HG03354 (cell line): Measurements from ENCODE around the gene FIGNL2.
"Not testable (repeated sequence)": the region's sequence is repeated elsewhere in the genome, so short reads cannot be mapped to it uniquely, and the experiment has no call there.

Experiments
- ATAC-seq: cut with Tn5 transposase; IDR thresholded peaks from one replicate; pipeline ENCODE4 v1.9.1; 2021; ENCODE audit warnings: mild to moderate bottlenecking; ENCODE audit not compliant: unreplicated experiment, poor library complexity, severe bottlenecking

Gene FIGNL2, protein sequence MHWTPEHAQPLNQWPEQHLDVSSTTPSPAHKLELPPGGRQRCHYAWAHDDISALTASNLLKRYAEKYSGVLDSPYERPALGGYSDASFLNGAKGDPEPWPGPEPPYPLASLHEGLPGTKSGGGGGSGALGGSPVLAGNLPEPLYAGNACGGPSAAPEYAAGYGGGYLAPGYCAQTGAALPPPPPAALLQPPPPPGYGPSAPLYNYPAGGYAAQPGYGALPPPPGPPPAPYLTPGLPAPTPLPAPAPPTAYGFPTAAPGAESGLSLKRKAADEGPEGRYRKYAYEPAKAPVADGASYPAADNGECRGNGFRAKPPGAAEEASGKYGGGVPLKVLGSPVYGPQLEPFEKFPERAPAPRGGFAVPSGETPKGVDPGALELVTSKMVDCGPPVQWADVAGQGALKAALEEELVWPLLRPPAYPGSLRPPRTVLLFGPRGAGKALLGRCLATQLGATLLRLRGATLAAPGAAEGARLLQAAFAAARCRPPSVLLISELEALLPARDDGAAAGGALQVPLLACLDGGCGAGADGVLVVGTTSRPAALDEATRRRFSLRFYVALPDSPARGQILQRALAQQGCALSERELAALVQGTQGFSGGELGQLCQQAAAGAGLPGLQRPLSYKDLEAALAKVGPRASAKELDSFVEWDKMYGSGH

GRCh38 chr12:51848326-51848727, at the start of gene FIGNL2:
FIGNL2 (minus strand) TSS chr12:51848718; CDS start chr12:51822413, 26,305 bp downstream.
- ATAC-seq: no peak

GRCh38 chr12:51897181-51897580, 48.7 kb upstream of the FIGNL2 start:
- no peak for ATAC-seq

- ATAC-seq: no peak
These were observed 47.7 kb upstream of the FIGNL2 start for GRCh38 chr12:51896236-51896635.

DNA sequence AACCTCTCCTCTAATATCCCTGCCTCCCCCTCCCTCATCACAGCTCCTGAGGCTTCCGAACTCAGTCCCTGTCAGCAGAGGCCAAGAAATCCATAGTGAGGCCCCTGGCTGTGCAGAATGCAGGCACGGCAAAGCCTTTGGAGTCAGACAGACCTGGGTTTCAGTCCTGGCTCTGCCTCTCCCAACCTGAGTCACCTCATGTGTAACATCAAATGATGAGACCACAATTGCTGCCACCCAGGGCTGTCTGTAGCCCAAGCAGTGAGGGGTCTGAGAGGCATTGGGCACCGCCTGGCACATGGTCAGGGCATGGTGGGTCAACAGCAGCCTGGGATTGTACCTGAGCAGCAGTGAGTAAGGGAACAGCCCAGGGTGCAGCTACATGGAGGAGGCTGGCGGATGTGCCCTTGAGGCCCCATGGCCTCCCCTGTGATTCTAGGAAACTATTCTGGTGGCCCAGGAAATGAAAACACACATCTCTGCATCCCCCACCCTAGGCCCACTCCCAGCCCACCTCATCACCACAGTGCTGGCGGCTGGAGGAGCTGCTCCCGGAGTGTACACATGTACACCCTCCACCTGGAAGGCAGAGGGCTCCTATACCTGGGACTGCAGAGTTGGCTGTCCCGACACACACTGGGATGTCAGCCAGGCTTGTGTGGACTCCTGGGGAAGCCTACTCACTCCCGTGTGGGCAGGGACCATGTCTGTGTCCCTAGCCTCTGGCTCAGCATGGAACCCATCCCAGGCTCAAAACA, 47.0 kb upstream of the FIGNL2 start:
- no peak for ATAC-seq

GRCh38 chr12:51893786-51894185, 45.3 kb upstream of the FIGNL2 start:
- no peak for ATAC-seq

DNA sequence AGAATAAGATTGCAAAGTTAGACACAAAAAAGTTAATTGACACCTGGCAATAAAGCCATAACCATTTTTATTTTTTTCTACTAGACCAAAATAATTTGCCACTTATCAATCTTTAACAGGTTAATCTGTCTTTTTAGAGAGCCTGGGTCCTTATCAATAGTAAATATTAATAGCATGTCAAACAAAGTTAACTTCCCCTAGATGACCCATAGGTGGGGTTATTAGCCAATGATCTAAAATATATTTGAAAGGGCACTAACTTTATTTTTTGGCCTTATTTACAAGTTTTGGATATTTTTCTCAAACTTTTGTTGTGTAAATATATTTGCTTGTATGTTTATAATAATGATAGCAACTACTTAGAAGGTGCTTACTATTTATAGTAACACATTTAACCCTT, 43.3 kb upstream of the FIGNL2 start:
- no peak for ATAC-seq

DNA sequence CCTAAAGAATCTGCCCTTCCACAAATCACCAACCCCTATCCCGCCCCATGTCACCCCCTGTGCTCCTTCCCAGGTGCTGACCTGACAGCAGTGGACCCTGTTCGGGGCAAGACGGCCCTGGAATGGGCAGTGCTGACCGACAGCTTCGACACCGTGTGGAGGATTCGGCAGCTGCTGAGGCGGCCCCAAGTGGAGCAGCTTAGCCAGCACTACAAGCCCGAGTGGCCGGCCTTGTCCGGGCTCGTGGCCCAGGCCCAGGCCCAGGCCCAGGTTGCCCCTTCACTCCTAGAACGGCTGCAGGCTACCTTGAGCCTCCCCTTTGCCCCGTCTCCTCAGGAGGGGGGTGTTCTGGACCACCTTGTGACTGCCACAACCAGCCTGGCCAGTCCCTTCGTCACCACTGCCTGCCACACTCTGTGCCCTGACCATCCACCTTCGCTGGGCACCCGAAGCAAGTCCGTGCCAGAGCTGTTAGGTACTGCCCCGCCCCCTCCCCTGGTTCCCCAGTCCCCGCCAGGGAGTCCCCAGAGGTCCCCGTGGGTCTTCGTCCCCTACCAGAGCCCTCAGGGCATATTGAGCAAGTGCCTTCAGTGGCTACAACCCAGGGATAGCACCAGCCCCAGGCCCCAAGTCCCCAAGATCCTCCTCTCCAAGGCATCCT, 42.1 kb upstream of the FIGNL2 start:
- no peak for ATAC-seq

DNA sequence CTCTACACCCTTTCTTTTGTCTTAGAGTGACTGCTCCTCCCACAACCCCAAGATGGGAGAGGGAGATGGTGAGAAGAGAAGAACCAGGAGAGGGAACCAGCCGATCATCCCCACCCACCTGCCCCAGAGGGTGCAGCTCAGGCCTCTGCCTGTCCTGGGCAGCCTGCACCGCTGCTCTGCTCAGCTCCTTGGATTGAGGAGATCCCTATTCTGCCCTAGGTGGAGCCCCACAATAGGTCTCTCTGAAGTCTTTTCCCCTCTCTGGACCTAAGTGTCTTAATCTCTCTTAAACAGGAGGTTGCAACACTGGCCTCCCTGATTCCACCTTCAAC, 41.6 kb upstream of the FIGNL2 start:
- ATAC-seq: no peak

DNA sequence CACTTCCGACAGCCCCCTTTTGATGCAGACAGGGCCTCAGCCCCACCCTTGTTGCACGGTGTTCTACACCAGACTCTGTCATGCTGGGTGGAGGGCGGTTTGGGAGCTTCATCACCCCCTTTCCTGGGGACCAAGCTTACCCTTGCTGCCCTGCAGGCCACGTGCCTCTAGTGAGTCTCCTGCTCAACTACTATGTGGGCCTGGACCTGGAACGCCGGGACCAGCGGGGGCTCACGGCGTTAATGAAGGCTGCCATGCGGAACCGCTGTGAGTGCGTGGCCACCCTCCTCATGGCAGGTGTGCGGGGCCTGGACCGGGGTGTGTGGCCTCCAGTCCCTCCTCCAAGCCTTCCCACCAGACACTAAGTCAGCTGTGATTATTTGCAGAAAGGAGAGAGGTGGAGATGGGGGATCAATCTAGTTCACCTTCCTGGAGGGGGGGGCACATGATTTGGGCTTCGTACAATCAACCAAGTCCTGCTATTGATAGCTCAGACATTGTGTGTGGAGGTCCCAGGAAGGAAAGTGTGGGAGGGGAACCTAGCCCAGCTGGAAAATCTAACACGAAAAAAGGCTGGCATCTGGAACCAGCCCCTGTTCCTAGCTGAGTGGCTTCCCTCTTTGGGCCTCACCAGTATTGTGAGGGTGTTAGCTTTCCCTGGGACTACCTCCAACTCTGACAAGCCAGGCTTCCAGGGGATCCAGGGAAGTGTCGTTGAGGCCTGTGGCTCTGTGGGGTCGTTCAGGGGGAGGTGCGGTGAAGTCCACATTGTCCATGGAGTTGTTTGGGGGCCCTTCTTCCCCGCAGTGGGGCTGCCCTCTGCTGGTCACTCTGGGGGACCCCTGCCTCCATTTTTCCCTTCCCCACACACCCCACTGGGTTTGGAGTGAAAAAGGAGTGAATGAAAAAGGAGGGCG, 41.0 kb upstream of the FIGNL2 start:
- no peak for ATAC-seq

DNA sequence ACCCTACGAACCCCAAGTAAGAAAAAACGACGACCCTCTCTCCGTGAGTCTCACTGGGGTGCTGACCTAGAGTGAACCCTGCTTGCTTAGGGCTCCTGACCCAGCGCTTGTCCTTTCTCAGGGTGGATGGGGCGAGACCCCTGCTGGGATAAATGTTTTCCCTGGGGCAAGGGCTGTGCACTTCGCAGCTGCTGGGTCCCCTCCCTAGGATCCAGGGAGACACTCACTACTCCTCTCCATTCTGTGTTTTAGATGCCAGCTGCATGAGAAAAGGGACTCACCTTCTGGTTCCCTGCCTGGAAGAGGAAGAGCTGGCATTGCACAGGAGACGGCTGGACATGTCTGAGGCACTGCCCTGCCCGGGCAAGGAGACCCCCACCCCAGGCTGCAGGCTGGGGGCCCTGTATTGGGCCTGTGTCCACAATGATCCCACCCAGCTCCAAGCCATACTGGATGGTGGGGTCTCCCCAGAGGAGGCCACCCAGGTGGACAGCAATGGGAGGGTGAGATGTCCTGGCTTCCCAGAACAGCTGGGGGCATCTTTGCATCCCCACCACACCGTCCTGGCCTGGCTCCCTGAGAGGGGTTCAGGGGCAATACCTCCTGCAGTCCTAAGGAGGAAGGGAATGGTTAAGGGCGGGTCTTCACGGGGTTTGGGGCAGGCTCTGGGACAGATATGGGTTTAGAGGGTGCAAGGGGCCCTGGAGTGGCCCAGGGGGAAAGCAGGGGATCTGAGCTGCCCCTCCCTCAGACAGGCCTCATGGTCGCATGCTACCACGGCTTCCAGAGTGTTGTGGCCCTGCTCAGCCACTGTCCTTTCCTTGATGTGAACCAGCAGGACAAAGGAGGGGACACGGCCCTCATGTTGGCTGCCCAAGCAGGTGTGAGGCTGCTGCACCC, 40.0 kb upstream of the FIGNL2 start:
- ATAC-seq: no peak

DNA sequence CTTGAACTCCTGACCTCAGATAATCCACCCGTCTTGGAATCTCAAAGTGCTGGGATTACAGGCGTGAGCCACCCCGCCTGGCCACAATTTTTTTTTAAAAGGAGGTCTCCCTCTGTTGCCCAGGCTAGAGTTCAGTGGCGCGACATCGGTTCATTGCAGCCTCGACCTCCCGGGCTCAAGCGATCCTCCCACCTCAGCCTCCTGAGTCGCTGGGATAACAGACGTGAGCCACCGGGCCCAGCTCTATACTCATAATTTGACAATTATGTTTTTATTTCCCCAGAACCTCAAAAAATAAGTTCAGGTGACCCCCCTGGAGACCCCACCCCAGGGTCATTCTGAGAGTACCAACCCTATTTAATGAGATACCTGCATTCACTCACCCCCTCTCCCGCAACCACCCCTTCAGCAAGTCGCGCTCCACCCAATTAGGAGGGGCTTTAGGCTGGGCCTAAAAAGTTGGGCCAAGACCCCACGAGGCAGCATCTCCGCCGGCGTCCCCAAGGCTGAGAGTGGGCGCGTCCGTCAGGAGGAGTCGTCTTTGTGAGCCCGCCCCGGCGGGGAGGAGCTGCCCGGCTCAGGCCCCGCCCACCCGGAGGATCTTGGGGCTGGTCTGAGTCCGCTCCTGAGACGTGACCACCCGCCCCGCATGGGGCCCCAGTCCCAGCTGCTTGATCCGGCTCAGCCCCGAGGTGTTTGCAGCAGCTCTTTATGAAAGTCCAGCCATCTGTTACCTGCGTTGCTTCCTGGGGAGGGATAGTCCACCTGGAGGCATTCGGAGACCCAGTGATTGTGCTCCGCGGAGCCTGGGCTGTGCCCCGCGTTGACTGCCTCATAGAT, 39.2 kb upstream of the FIGNL2 start, which contains the start of gene ANKRD33:
Gene ANKRD33, plus strand, starts transcription at position 628 of the 840 bp plus-strand sequence. Its CDS starts 84 bp downstream, at position 712.
- no peak for ATAC-seq

DNA sequence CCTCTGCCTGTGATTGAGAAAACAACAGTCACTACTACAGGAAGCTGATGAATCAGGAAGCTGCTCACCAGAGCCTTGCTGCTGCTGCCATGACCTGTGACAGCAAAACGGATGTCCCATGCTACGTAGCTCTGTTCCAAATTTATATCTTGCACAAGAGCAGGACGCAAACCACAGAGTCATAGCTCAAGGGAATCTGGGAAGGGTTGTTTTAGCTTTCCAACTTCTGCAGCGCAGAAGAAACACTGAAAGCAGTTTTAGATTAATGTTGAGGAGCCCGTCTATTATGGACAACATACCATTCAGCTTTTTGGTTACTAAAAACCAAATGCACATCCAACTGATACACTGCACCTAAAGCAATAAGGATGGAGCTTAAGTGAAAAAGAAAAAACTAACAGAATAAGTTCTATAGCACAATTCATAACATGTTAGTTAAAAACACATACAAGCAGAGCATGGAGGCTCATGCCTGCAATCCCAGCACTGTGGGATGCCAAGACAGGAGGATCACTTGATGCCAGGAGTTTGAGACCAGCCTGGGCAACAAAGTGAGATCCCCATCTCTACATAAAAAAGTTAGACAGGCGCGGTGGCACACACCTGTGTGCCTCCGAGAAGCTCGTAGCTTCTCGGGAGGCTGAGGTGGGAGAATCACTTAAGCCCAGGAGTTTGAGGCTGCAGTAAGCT, 37.6 kb upstream of the FIGNL2 start:
- no peak for ATAC-seq

- not testable (repeated sequence) for ATAC-seq
These were observed 36.9 kb upstream of the FIGNL2 start for GRCh38 chr12:51885294-51886020.

DNA sequence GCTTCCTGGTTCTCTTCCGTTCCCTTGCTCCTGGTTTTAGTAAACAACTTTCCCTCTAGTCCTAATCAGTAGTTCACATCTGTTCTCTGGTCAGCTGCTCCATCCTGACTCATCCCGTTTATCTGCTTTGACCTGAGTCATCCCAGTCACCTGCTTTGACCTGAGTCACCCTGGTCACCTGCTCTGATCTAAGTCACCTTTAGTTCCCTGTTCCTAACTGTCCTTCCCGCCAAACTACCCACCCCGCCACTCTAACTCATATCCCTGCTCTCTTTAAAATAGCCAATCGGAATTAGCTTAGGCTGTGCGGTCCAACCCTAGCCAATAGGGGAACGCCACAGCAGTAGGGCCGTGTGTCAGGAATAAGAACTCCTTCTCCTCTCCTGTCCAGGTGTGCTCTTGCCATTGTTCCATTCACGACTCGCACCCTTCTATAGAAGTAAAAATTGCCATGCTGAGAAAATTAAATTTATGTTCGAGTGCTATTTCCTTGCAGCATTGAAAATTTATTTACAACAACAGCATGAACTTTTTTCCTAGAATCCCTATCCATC, 36.2 kb upstream of the FIGNL2 start:
- ATAC-seq: no peak

GRCh38 chr12:51883998-51884675, 35.6 kb upstream of the FIGNL2 start:
- no peak for ATAC-seq
